Measurements from ENCODE around the gene TFDP1.
"Not testable (repeated sequence)": the region's sequence is repeated elsewhere in the genome, so short reads cannot be mapped to it uniquely, and the experiment has no call there.

Gene TFDP1

GRCh38 chr13:113616991-113617749, 32.6 kb downstream of the TFDP1 start:
- no peak for DNase-seq (ENCODE audit: low read depth in 2 of 2)

- DNase-seq (ENCODE audit: low read depth in 2 of 2), result no peak
Observed at GRCh38 chr13:113617961-113618360, 33.4 kb downstream of the TFDP1 start.

GRCh38 chr13:113618455-113618854, 33.9 kb downstream of the TFDP1 start:
- DNase-seq (ENCODE audit: low read depth in 2 of 2), result no peak

- DNase-seq (ENCODE audit: low read depth in 2 of 2), result no peak
Observed at GRCh38 chr13:113620036-113620796, 35.7 kb downstream of the TFDP1 start.

- DNase-seq (ENCODE audit: low read depth in 2 of 2), result no peak
Observed at GRCh38 chr13:113621046-113621445, 36.5 kb downstream of the TFDP1 start.

- DNase-seq (ENCODE audit: low read depth in 2 of 2), result not testable (repeated sequence)
Observed at GRCh38 chr13:113621498-113621897, 36.9 kb downstream of the TFDP1 start.

GRCh38 chr13:113621986-113622550, 37.5 kb downstream of the TFDP1 start:
- DNase-seq (ENCODE audit: low read depth in 2 of 2), result not testable (repeated sequence)

- DNase-seq (ENCODE audit: low read depth in 2 of 2), result no peak
Observed at GRCh38 chr13:113622791-113623490, 38.4 kb downstream of the TFDP1 start.

- DNase-seq (ENCODE audit: low read depth in 2 of 2), result no peak
Observed at GRCh38 chr13:113623491-113624234, 39.1 kb downstream of the TFDP1 start.

- DNase-seq (ENCODE audit: low read depth in 2 of 2), result no peak
Observed at GRCh38 chr13:113624235-113624587, 39.7 kb downstream of the TFDP1 start.

- not testable (repeated sequence) for DNase-seq (ENCODE audit: low read depth in 2 of 2)
Observed at GRCh38 chr13:113624640-113625304, 40.2 kb downstream of the TFDP1 start.

GRCh38 chr13:113625965-113626721, 41.6 kb downstream of the TFDP1 start:
- no peak for DNase-seq (ENCODE audit: low read depth in 2 of 2)

- no peak for DNase-seq (ENCODE audit: low read depth in 2 of 2)
Observed at GRCh38 chr13:113627136-113627535, 42.6 kb downstream of the TFDP1 start.

- no peak for DNase-seq (ENCODE audit: low read depth in 2 of 2)
Observed at GRCh38 chr13:113628291-113629270, 44.0 kb downstream of the TFDP1 start.

GRCh38 chr13:113629866-113630265, 45.3 kb downstream of the TFDP1 start:
- no peak for DNase-seq (ENCODE audit: low read depth in 2 of 2)

GRCh38 chr13:113630296-113630695, 45.7 kb downstream of the TFDP1 start:
- no peak for DNase-seq (ENCODE audit: low read depth in 2 of 2)

- no peak for DNase-seq (ENCODE audit: low read depth in 2 of 2)
Observed at GRCh38 chr13:113630804-113631203, 46.3 kb downstream of the TFDP1 start.

GRCh38 chr13:113631341-113632095, 47.0 kb downstream of the TFDP1 start:
- DNase-seq (ENCODE audit: low read depth in 2 of 2), result no peak
